PC-9 (cell line): ENCODE results near the gene NEO1. TPM values are rescaled to one million over a fixed set of nuclear protein-coding genes. Genes with fewer than 3 reads are reported as not detected.

Source experiments
- BruUV-seq: library from RNA; stranded (reverse); fragments of 400-500 nt; replicated peaks from 2 replicates; lab custom pipeline; 2021; lab: Mats Ljungman, UMichigan
- CTCF ChIA-PET: fragments of 300-600 bp; sonication (Branson Sonifier 250); formaldehyde crosslinking; loops from one replicate; lab custom pipeline; 2022; ENCODE audit warnings: antibody characterized with exemption; lab: Charles Lee
- POLR2A ChIA-PET: fragments of 300-600 bp; sonication (Branson Sonifier 250); formaldehyde crosslinking; loops from one replicate; lab custom pipeline; 2022; ENCODE audit warnings: antibody characterized with exemption; ENCODE audit not compliant: unreplicated experiment; lab: Charles Lee
- DNase-seq, 2 experiments: peaks; one replicate each; pipeline versions ENCODE4 v3.0.0 to v3.0.0-alpha.2; 2015 to 2022; ENCODE audit warnings: mixed read lengths in 1 of 2
- H2AFZ ChIP-seq: fragments of 200-600 bp; sonication (generic); 2 replicates; pipeline ENCODE4 v1.8.1; 2017; ENCODE audit warnings: antibody characterized with exemption
- H3F3A ChIP-seq: fragments of 200-600 bp; sonication (generic); 2 replicates; pipeline ENCODE4 v1.8.1; 2017; ENCODE audit warnings: antibody characterized with exemption, mild to moderate bottlenecking, low read depth; ENCODE audit not compliant: insufficient read depth
- H3K27ac ChIP-seq: fragments of 200-600 bp; sonication (generic); 2 replicates; pipeline ENCODE4 v1.6.1; 2016; ENCODE audit warnings: mixed run types
- H3K27me3 ChIP-seq: fragments of 200-600 bp; sonication (generic); 2 replicates; pipeline ENCODE4 v1.6.1; 2016; ENCODE audit warnings: low read depth, mixed run types; ENCODE audit not compliant: insufficient read depth
- H3K36me3 ChIP-seq: fragments of 200-600 bp; sonication (generic); 2 replicates; pipeline ENCODE4 v1.6.1; 2016; ENCODE audit warnings: low read depth, mixed run types
- H3K4me1 ChIP-seq: fragments of 200-600 bp; sonication (generic); replicated peaks from 2 replicates; pipeline ENCODE4 v1.6.1; 2016; ENCODE audit warnings: mixed run types; ENCODE audit not compliant: insufficient read depth
- H3K4me2 ChIP-seq: fragments of 200-600 bp; sonication (generic); 2 replicates; pipeline ENCODE4 v1.6.1; 2017; ENCODE audit warnings: mixed run types
- H3K4me3 ChIP-seq: fragments of 200-600 bp; sonication (generic); 2 replicates; pipeline ENCODE4 v1.6.1; 2016; ENCODE audit warnings: mixed run types
- H3K79me2 ChIP-seq: fragments of 200-600 bp; sonication (generic); 2 replicates; pipeline ENCODE4 v1.6.1; 2017; ENCODE audit warnings: low read depth, mixed run types
- H3K9me2 ChIP-seq: fragments of 200-600 bp; sonication (generic); 2 replicates; pipeline ENCODE4 v1.8.1; 2017; ENCODE audit warnings: mild to moderate bottlenecking; ENCODE audit not compliant: insufficient read depth
- H3K9me3 ChIP-seq: fragments of 200-600 bp; sonication (generic); 2 replicates; pipeline ENCODE4 v1.8.1; 2016; ENCODE audit warnings: low read depth; ENCODE audit not compliant: insufficient read depth
- H4K20me1 ChIP-seq: fragments of 200-600 bp; sonication (generic); 2 replicates; pipeline ENCODE4 v1.8.1; 2017; ENCODE audit not compliant: insufficient read depth
- CTCF ChIP-seq: fragments of 200-600 bp; sonication (generic); conservative IDR thresholded peaks from 2 replicates; pipeline ENCODE4 v1.6.1; 2017; ENCODE audit warnings: mixed run types, antibody characterized with exemption, mild to moderate bottlenecking, moderate library complexity
- EZH2 ChIP-seq: fragments of 200-600 bp; sonication (generic); IDR thresholded peaks from 2 replicates; pipeline ENCODE4 v1.8.0; 2017; ENCODE audit warnings: antibody characterized with exemption, low read depth
- intact Hi-C: fragments of 100-400 bp; cut with micrococcal nuclease; formaldehyde crosslinking; loops from one replicate; pipeline ENCODE4 v1.10.0; 2022; ENCODE audit not compliant: unreplicated experiment
- total RNA-seq: library from RNA; stranded (reverse); gene quantifications from 2 replicates; pipeline ENCODE4 v1.2.3, GENCODE V29; 2021

Gene NEO1
- total RNA-seq, 1 experiment from 2014 or later, result 5.2 TPM

- Histone ChIP-seq H3K79me2 (no peaks in the 10 kb centered on the region), H3K27me3 (peaks cover 7% of the 10 kb centered on the region), H3K9me3 (no peaks in the 10 kb centered on the region), H3K27ac (no peak overlapping the region), H4K20me1 (no peaks in the 10 kb centered on the region), H3K4me2 (no peak overlapping the region), H3K9me2 (no peaks in the 10 kb centered on the region), H3K4me1 (no peaks in the 10 kb centered on the region), H3K36me3 (no peaks in the 10 kb centered on the region), H3K4me3 (no peak overlapping the region), H2AFZ (no peak overlapping the region), H3F3A (no peaks in the 10 kb centered on the region)
- no TSS peak for BruUV-seq
- DNase-seq, result no peak
- CTCF ChIA-PET, result no interaction called here
- TF ChIP-seq EZH2 (no peak), CTCF (no peak)
- POLR2A ChIA-PET, result no interaction called here
- intact Hi-C loops, result no loop called here
Measured at GRCh38 chr15:73330206-73331051, 278.2 kb downstream of the NEO1 start.

GRCh38 chr15:73331501-73331900 is 279.2 kb downstream of the NEO1 start:
- Histone ChIP-seq H3K27ac (no peak overlapping the region), H3K27me3 (peaks cover 16% of the 10 kb centered on the region), H3K4me3 (no peak overlapping the region), H4K20me1 (no peaks in the 10 kb centered on the region), H3K79me2 (no peaks in the 10 kb centered on the region), H2AFZ (no peak overlapping the region), H3F3A (no peaks in the 10 kb centered on the region), H3K9me3 (no peaks in the 10 kb centered on the region), H3K4me2 (no peak overlapping the region), H3K9me2 (no peaks in the 10 kb centered on the region), H3K36me3 (no peaks in the 10 kb centered on the region), H3K4me1 (no peaks in the 10 kb centered on the region)
- no peak for TF ChIP-seq CTCF
- TF ChIP-seq EZH2, result no peak
- intact Hi-C loops, result no loop called here
- no TSS peak for BruUV-seq
- no peak for DNase-seq
- POLR2A ChIA-PET, result no interaction called here
- CTCF ChIA-PET, result no interaction called here

- no peak for TF ChIP-seq EZH2
- no peak for TF ChIP-seq CTCF
- ChIA-PET CTCF (no interaction called here), POLR2A (no interaction called here)
- no TSS peak for BruUV-seq
- H3K4me2 ChIP-seq, result no peak overlapping the region
- H3K36me3 ChIP-seq, result no peaks in the 10 kb centered on the region
- H3F3A ChIP-seq, result no peaks in the 10 kb centered on the region
- H3K27me3 ChIP-seq, result peaks cover 23% of the 10 kb centered on the region
- no peaks in the 10 kb centered on the region for H3K9me2 ChIP-seq
- H2AFZ ChIP-seq, result no peak overlapping the region
- no peaks in the 10 kb centered on the region for H3K79me2 ChIP-seq
- H3K27ac ChIP-seq, result no peak overlapping the region
- H3K4me1 ChIP-seq, result no peaks in the 10 kb centered on the region
- no peak for DNase-seq
- H3K4me3 ChIP-seq, result no peak overlapping the region
- H3K9me3 ChIP-seq, result no peaks in the 10 kb centered on the region
- intact Hi-C loops, result no loop called here
- no peaks in the 10 kb centered on the region for H4K20me1 ChIP-seq
Measured at GRCh38 chr15:73331991-73332925, 280.0 kb downstream of the NEO1 start.
